Left kidney (tissue), 8 donors: ENCODE measurements around the gene ZNF107. TPM values are rescaled to one million over a fixed set of nuclear protein-coding genes. Genes with fewer than 3 reads are reported as not detected.
A peak's percentile ranks its signal among the peaks of the same experiment; 100 is the strongest.

ENCODE experiments used
- DNase-seq: peaks from one replicate; pipeline ENCODE4 v3.0.0-alpha.2; 2013
- long read RNA-seq, 8 donors: transcript quantifications; one replicate each; lab custom pipeline, GENCODE V29; 2026
- polyA plus RNA-seq: library from polyadenylated mRNA; unstranded; fragments of 120-200 nt; gene quantifications from one replicate; pipeline ENCODE4 v1.2.1, GENCODE V29; 2013; ENCODE audit not compliant: insufficient read length

ZNF107 gene
- 13.8 TPM for polyA plus RNA-seq
- long read RNA-seq, donor 1, full-length matches to known transcripts: 5 of 21 reads
- long read RNA-seq, donor 1, partial matches to known transcripts: 16 of 21 reads
- long read RNA-seq, donor 1, other reads (novel, unspliced or antisense): 0 of 21 reads
- long read RNA-seq, donor 2, full-length matches to known transcripts: 3 of 3 reads
- long read RNA-seq, donor 2, partial matches to known transcripts: 0 of 3 reads
- long read RNA-seq, donor 2, other reads (novel, unspliced or antisense): 0 of 3 reads
- long read RNA-seq, donor 3, full-length matches to known transcripts: 3 of 3 reads
- long read RNA-seq, donor 3, partial matches to known transcripts: 0 of 3 reads
- long read RNA-seq, donor 3, other reads (novel, unspliced or antisense): 0 of 3 reads
- long read RNA-seq, donor 4: 0 reads
- long read RNA-seq, donor 5, full-length matches to known transcripts: 2 of 2 reads
- long read RNA-seq, donor 5, partial matches to known transcripts: 0 of 2 reads
- long read RNA-seq, donor 5, other reads (novel, unspliced or antisense): 0 of 2 reads
- long read RNA-seq, donor 6, full-length matches to known transcripts: 2 of 2 reads
- long read RNA-seq, donor 6, partial matches to known transcripts: 0 of 2 reads
- long read RNA-seq, donor 6, other reads (novel, unspliced or antisense): 0 of 2 reads
- long read RNA-seq, donor 7, full-length matches to known transcripts: 1 of 1 reads
- long read RNA-seq, donor 7, partial matches to known transcripts: 0 of 1 reads
- long read RNA-seq, donor 7, other reads (novel, unspliced or antisense): 0 of 1 reads
- long read RNA-seq, donor 8, full-length matches to known transcripts: 2 of 2 reads
- long read RNA-seq, donor 8, partial matches to known transcripts: 0 of 2 reads
- long read RNA-seq, donor 8, other reads (novel, unspliced or antisense): 0 of 2 reads

DNA sequence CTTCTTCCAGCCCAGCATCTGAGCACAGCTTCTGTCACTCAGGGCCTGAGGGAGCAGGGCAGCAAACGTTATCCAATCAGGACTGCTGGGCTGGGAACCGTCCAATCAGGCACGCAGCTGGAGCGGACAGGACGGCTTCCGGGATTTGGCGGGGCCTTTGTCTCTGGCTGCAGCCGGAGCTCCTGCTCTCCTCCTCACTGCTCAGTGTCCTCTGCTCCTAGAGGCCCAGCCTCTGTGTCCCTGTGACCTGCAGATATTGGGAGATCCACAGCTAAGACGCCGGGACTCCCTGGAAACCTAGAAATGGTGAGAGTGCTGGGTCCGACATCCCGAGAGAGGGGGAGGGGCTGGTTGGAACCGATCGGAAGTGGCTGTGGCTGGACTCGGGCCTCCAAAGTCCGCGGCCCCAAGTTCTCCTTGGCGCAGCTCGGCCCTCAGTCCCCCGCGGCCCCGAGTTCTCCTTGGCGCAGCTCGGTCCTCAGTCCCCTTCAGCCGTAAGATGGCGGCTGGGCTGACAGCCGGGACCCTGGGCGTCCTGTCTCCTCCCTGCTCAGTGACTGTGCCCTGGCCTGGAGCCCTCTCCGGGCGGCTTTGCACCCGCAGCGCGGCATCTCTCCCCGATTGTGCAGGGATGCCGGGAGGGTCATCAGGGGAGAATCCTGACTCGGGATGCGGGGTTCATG lies at the start of gene ZNF107:
Gene ZNF107 (plus strand): TSS at position 154 of the 683 bp plus-strand sequence. CDS start 150 bp downstream, at position 304.
- peak; percentile 83 for DNase-seq

- peak; percentile 18 for DNase-seq
These were observed 47.0 kb upstream of the ZNF107 start for GRCh38 chr7:64618785-64619456.

GRCh38 chr7:64619705-64620104 lies 46.2 kb upstream of the ZNF107 start:
- no peak for DNase-seq

DNA sequence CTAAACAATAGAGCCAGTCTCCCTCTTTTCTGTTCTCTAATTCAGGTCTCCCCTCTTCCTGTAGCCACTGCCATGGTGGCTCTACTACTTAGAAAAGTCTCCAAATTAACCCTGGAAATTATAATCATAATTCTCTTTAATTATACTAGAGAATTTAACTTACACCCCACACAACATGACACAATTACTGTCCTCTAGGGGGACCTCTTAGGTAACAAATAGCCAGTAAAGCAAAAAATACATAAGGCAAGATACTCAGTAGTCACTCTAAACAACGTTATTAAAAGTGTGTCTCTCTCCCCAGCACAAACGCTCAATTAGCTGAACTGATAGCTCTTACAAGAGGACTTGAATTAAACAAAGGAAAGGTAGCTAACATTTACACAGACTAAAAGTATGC lies 44.3 kb upstream of the ZNF107 start:
- no peak for DNase-seq

GRCh38 chr7:64625114-64626082 lies 40.5 kb upstream of the ZNF107 start:
- DNase-seq: no peak

DNA sequence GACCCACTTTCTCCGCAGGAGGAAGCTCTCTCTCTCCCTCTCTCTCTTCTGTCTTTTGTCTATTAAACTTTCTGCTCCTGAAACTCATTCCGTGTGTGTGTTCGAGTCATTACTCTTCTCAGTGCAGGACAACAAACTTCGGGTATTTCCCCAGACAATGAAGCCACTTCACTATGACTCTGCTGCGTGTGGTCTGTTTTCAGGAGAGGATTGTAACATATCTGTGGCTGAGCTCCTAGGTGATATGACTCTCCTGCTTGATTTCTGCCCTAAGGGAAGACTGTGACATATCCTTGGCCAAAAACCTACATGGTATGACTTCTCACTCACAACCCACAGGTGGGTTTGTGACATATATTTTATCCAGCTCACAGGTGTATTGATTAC lies 39.9 kb upstream of the ZNF107 start:
- DNase-seq: no peak

GRCh38 chr7:64626557-64626956 lies 39.4 kb upstream of the ZNF107 start:
- DNase-seq: no peak

DNA sequence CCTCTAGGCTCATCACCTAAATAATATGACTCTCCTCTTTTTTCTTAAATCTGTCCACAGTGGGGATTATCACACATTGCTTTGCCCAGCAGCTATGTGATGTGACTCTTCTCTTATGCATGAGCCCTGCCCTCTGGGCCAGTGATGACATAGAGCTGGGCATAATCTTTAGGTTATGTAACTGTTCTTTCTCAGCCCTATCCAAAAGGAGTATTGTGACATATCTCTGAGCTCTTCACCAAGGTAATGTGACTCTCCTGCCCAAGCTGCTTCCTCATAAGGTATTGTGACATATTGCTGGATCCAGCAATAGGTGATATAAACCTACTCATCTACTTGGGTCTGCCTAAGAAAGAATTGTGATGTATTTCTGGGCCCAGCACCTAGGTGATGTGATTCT lies 37.7 kb upstream of the ZNF107 start:
- no peak for DNase-seq

DNA sequence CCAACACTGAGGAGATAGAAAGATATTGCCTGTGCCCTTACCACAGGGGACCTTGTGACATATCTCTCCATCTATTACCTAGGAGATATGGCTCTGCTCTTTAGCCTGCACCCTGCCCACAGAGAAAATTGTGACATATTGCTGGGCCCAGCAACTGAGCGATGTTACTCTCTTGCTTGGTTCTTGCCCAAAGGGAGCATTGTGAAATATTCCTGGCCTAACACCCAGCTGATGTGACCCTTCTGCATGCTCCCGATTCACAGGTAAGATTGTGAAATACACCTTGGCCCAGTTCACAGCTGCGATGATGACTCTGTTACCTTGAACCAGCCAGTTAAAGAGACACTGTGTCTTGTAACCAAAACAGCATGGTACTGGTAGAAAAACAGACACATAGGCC lies 37.2 kb upstream of the ZNF107 start:
- DNase-seq: no peak

DNA sequence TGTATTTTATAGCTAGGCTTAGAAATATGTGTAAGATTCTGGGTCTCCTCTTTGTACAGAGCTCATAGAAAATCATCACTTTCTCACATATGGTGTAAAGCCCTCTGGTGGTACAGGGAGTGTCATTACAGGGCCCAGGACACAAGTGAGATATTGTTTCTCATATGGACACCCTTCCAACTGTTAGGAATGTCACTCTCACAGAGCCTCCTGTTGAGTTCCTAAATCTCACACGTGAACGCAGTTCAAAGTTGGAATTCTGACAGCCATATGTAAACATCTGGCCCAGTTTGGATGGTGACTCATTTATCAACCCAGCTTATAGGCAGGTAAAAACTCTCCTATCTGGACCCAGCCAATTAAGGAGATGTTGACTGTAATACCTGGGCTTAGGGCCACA lies 35.4 kb upstream of the ZNF107 start:
- peak; percentile 10 for DNase-seq

GRCh38 chr7:64632029-64632428 lies 33.9 kb upstream of the ZNF107 start:
- DNase-seq: no peak

DNA sequence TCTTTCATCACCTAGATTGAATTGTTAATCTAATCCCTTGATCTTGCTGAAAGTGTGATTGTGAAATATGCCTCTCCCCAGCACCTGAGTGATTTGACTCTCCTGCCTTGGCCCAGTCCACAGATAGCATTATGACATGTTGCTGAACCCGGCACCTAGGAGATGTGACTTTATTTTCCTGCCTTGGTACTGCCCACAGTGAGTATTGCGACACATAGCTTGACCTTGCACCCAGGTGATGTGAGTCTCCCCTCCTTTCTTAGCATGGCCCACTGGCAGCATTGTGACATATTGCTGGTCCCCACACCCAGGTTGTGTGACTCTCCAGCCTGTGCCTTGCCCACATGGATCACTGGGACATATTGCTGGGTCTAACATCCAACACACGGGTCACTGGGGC lies 32.5 kb upstream of the ZNF107 start:
- no peak for DNase-seq

DNA sequence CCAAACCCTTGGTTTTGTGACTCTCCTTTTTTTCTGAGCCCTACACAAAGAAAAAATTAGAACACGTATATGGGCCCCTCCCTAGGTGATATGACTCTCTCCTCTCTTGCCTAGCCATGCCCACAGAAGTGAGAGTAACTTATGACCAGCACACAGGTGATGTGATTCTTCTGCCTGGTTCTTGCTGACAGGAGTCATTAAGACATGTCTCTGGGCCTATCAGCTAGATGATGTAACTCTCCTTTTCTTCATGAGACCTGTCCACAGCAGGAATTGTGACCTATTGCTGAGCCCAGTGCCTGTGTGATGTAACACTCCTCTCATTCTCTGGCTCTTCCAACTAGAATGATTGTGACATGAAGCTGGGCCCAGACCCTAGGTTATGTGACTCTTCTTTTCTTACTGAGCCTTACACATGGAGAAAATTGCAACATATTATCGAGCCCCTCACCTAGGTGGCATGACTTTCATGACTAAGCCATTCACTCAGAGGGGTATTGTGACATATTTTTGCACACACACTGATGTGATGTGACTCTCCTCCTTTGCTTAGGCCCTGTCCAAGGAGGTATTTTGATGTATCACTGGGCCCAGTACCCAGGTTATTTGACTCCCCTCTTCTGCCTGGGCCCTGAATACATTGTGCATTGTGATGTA lies 31.4 kb upstream of the ZNF107 start:
- DNase-seq: no peak

GRCh38 chr7:64636386-64636785 lies 29.5 kb upstream of the ZNF107 start:
- DNase-seq: no peak

- DNase-seq: no peak
These were observed 28.1 kb upstream of the ZNF107 start for GRCh38 chr7:64637521-64638445.

- DNase-seq: no peak
These were observed 27.1 kb upstream of the ZNF107 start for GRCh38 chr7:64638822-64639221.

DNA sequence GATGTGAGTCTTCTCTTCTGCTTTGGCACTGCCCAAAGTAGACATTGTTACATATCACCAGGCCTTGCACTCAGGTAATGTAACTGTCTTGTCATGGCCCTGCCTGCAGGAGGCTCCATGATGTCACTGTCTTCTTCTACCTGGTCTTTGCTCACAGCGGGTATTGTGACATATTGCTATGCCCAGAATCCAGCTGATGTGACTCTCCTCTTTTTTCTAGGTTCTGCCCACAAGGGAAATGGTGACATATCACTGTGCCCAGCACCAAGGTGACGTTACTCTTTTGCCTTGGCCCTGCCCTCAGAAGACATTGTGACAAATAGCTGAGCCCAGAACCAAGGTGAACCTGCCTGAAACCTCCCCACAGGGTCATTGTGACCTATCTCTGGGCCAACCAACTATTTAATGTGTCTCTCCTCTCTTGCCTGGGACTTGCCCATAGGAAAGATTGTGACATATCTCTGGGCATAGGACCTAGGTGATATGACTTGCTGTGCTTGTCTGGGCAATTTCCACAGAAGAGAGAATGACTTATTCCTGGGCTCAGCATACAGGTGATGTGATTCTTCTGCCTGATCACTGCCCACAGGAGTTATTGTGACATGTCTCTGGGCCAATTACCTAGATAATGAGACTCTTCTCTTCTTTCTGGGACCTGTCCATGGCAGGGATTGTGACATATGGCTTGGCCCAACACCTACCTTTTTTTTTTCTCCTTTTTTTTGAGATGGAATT lies 26.5 kb upstream of the ZNF107 start:
- no peak for DNase-seq

- DNase-seq: no peak
These were observed 25.4 kb upstream of the ZNF107 start for GRCh38 chr7:64640504-64640903.
